Activated naive CD8-positive, alpha-beta T cell treated with anti-CD3 and anti-CD28 coated beads, Interleukin-2, amount 50 U/mL, for 24 hours (primary cell): ENCODE data around the gene MAN1C1.
"Not testable (repeated sequence)": the region's sequence is repeated elsewhere in the genome, so short reads cannot be mapped to it uniquely, and the experiment has no call there.

Experiments
- ATAC-seq: fragments of 150-1000 bp; cut with Tn5 transposase; one replicate; pipeline ENCODE4 v1.10.0; 2021
- DNase-seq: peaks from one replicate; pipeline ENCODE4 v3.0.0; 2021
- H3K27ac Mint-ChIP-seq: one replicate; pipeline ENCODE4 v1.8.0; 2021; ENCODE audit warnings: mild to moderate bottlenecking, mixed read lengths
- H3K27me3 Mint-ChIP-seq: one replicate; pipeline ENCODE4 v1.8.0; 2021; ENCODE audit warnings: mixed read lengths
- H3K36me3 Mint-ChIP-seq: one replicate; pipeline ENCODE4 v1.8.0; 2021; ENCODE audit warnings: low read depth, mixed read lengths
- H3K4me1 Mint-ChIP-seq: one replicate; pipeline ENCODE4 v1.8.0; 2021; ENCODE audit warnings: mixed read lengths
- H3K4me3 Mint-ChIP-seq: one replicate; pipeline ENCODE4 v1.8.0; 2021; ENCODE audit warnings: mild to moderate bottlenecking, moderate library complexity, mixed read lengths
- H3K9me3 Mint-ChIP-seq: one replicate; pipeline ENCODE4 v1.8.0; 2021; ENCODE audit warnings: mixed read lengths

The MAN1C1 gene

DNA sequence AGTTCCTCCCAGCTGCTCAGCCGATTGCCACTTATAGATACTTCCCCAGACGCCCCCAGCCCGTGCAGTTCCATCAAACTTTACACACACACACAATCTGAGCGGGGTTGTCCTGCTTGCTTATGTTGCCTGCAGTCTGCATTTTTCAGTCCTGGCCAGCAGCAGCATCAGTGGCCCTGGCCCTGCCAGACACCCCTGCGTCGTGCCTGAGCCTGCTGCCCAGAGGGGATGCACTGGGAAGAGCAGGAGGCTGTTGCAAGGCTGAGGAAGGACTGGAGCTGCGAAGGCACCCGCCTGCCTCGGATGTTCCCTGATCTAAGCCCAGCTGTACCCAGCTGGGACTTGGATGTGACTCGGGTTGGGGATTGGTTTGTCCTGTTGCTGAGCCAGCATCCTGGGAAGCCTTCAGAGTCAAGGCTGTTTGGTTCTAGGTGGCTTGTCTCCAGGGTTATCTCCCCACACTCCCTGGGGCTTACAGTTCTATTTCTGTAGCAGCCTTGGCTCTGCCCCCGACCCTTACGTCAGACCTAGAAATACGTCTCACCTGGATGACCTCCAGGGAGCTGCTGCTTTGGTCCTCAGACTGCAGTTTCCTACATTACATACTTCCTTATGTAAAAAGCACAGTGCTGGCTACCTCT lies 42.3 kb downstream of the MAN1C1 start:
- ATAC-seq: no peak
- Mint-ChIP-seq H3K9me3 (no peaks in the 10 kb centered on the region), H3K36me3 (no peaks in the 10 kb centered on the region), H3K4me1 (peaks cover 21% of the 10 kb centered on the region), H3K4me3 (no peak overlapping the region), H3K27me3 (peaks cover 2% of the 10 kb centered on the region), H3K27ac (no peak overlapping the region)
- DNase-seq: no peak

DNA sequence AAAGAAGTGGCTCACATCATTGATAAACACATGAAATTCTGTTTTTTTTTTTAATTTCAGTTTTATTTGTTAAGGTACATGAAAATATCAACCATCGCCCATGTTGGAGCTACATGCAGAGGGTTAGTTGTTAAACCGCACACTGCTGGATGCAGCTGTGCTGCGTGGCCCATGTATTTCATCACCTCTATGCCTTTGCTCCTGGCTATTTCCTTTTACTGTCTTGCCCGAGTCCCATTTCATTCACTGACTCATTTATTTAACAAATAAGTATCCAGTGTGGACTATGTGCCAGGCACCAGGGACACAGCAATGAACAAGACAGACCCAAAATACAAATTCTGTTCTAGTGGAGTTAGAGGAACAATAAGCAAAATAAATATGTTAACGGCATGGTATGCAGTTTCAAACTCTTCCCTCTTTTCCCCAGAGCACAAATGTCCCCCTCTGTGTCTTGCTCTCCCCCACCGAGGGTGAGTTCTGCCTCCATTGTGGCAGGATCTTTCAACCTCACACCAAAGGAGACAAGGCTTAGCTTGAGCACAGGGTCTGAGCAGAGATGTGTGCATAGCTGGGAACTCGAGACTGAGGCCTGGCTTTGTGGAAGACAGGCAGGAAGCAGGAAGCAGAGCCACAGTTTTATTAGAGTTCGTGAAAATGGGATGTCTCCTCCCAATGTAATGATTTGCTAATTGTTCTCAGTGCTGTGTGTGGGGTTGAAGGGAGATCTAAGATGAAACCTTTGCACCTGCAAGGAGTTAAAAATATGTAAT lies 44.6 kb downstream of the MAN1C1 start:
- no peak overlapping the region for H3K4me3 Mint-ChIP-seq
- DNase-seq (no peak), ATAC-seq (no peak)
- H3K9me3 Mint-ChIP-seq: no peaks in the 10 kb centered on the region
- H3K27ac Mint-ChIP-seq: no peak overlapping the region
- peaks cover 31% of the 10 kb centered on the region for H3K4me1 Mint-ChIP-seq
- no peaks in the 10 kb centered on the region for H3K36me3 Mint-ChIP-seq
- no peaks in the 10 kb centered on the region for H3K27me3 Mint-ChIP-seq

- Mint-ChIP-seq H3K9me3 (no peaks in the 10 kb centered on the region), H3K27me3 (no peaks in the 10 kb centered on the region), H3K36me3 (no peaks in the 10 kb centered on the region), H3K27ac (no peak overlapping the region), H3K4me3 (no peak overlapping the region), H3K4me1 (peaks cover 32% of the 10 kb centered on the region)
- ATAC-seq (no peak), DNase-seq (no peak)
Observed at GRCh38 chr1:25662061-25662460, 45.5 kb downstream of the MAN1C1 start.

GRCh38 chr1:25662959-25663358 lies 46.4 kb downstream of the MAN1C1 start:
- not testable (repeated sequence) for H3K27me3 Mint-ChIP-seq, H3K27ac Mint-ChIP-seq, DNase-seq, H3K36me3 Mint-ChIP-seq, ATAC-seq, H3K4me3 Mint-ChIP-seq, H3K9me3 Mint-ChIP-seq
- H3K4me1 Mint-ChIP-seq: peaks cover 29% of the 10 kb centered on the region

DNA sequence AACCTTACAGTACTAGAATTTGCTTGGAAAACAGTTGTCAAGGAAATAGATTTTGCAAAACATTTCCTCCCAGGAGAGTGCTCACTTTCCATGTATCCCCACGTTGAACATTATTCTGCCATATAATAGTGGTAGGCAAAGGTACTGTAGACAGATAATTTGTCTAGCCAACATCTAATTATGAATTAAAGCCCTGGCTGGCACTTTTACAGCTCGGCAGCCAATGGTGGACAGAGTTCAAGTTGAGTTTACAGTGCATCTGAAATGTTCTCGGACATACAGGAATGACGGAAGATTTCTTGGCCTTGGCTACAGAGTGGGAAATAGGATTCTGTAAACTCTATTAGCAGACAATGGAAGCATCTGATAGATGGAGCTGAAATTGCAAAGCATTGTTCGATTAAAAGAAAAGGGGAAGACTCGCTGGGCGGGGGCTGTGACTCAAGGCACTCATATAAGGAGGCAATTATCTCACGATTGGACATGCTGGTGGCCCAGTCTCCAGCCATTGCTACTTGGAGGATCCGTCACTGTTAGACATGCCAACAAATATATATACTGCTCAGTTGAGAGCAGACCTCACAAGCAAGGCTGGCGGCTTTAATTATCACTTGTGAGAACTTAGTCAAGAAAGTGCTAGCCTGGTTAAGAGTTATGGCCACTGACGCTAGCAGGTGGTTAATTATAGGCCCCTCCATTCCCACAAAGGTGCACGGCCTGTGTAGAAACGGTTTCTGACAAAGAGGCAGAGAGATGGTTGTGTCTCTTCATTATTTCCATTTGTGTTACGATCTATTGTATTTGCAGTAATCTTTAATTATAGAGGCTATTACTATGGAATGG lies 48.0 kb downstream of the MAN1C1 start:
- Mint-ChIP-seq H3K9me3 (no peaks in the 10 kb centered on the region), H3K36me3 (no peaks in the 10 kb centered on the region), H3K4me3 (no peak overlapping the region), H3K27me3 (peaks cover 2% of the 10 kb centered on the region), H3K4me1 (peaks cover 36% of the 10 kb centered on the region), H3K27ac (no peak overlapping the region)
- DNase-seq: no peak
- ATAC-seq: no peak

DNA sequence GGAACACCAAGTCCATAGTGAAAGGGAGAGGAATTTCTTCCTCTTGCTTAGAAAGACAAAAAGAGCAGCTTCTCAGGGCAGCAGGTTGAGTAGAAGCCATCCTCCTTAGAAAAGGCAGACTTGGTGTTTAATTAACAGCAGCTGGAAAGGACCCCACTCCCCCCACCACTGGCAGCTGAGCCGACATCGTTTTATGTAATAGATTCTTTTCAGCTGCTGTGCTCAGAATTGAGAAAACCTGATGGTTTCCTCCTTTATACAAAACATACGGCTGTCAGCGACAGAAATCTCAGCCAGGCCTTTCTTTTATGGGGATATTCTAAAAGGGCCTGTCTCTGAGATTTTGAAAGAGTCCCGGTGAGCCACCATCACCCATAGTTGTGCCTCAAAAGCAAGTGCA lies 49.9 kb downstream of the MAN1C1 start:
- Mint-ChIP-seq H3K27ac (no peak overlapping the region), H3K36me3 (peaks cover 3% of the 10 kb centered on the region), H3K27me3 (peaks cover 11% of the 10 kb centered on the region), H3K4me3 (no peak overlapping the region), H3K9me3 (no peaks in the 10 kb centered on the region), H3K4me1 (peaks cover 36% of the 10 kb centered on the region)
- DNase-seq (no peak), ATAC-seq (no peak)

DNA sequence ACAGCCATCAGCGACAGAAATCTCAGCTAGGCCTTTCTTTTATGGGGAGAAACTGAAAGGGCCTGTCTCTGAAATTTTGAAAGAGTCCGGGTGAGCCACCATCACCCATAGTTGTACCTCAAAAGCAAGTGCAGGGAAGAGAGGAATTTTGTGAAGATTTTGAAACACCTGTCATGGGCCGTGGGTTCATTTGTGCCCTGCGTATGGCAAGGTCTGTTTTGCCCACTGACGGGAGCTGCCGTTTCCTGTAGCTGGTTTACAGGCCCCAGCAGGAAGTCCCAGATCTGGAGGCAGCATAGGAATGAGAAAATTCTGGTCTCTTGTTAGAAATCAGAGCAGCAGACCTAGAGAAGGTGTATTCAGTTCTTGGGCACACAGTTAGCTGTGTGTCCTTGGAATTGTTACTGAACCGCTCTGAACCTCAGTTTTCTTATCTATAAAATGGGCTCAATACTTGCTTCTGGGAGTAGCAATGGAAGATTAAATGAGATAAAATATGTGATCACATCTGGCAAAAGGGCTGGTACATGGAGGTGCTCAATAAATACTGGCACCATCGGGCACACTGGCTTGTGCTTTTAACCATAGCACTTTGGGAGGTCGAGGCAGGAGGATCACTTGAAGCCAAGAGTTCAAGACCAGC lies 52.5 kb downstream of the MAN1C1 start:
- Mint-ChIP-seq H3K4me3 (no peak overlapping the region), H3K9me3 (no peaks in the 10 kb centered on the region), H3K27me3 (peaks cover 23% of the 10 kb centered on the region), H3K27ac (no peak overlapping the region), H3K36me3 (peaks cover 5% of the 10 kb centered on the region), H3K4me1 (peaks cover 48% of the 10 kb centered on the region)
- DNase-seq (no peak), ATAC-seq (no peak)

DNA sequence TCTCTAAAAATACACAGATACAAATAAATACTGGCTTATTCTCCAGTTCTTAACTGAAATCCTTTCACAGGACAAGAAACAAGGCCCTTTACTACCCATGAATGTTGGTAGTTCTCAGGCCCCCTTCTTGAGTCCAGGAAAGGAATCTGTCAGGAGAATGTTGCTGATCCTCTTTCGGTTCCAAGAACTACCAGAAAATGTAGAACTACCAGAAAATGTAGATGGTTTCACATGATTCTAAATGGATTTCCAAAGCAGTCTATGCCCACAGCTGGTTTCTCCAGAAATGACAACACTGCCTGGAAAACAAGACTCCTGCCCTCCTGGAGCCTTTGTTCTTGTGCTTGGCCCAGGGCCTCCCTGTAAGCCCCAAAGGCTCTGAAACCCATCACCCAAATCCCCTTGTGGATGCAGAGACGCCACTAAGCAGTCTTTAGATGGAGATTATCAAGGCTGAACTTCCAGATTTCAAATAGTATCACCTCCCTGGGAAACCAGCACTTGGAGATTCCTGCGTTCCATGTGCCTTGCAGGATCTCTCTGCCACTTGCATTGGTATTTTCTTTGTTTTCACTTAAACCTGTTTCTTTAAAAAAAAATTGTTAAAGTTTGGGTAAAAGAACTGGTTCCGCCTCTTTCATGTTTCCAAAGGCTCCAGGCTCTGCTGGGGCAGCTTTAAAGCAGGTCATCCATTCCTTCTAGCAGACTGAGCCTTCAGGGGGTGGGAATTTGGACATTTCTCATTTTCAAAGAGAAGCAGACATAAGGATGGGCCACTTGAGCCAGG lies 53.4 kb downstream of the MAN1C1 start:
- Mint-ChIP-seq H3K9me3 (no peaks in the 10 kb centered on the region), H3K36me3 (peaks cover 5% of the 10 kb centered on the region), H3K4me3 (no peak overlapping the region), H3K27ac (no peak overlapping the region), H3K27me3 (peaks cover 30% of the 10 kb centered on the region), H3K4me1 (peaks cover 57% of the 10 kb centered on the region)
- ATAC-seq: no peak
- no peak for DNase-seq

GRCh38 chr1:25671929-25672328 lies 55.3 kb downstream of the MAN1C1 start:
- H3K4me1 Mint-ChIP-seq: peaks cover 62% of the 10 kb centered on the region

DNA sequence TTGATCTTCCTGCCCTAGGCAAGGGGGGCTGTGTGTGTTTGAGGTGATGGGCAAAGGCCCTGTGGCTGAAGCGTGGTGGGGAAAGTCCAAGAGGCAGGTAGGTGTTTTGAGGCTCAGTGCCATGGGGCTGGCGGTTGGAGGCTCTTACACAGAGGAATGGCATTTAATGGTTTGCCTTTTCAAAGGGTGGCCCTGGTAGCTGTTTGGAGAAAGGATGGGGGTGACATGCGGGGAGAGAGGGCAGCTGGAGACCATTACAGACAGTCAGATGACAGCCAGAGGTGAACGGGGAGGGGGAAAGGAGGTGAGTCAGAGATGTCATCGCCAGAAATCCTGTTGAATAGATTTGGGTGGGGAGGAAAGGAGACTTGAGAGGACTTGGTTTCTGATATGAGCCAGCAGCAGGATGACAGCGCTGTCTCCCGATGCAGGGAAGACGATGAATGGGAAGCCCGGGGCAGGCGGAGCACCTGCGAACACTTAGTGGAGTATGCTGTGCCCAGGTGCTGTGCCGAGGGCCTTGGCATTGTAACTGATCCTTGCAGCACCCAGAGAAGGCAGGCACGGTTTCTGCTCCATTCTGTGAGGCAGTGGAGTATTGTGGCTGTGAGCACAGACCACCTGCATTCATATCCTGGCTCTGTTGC lies 56.3 kb downstream of the MAN1C1 start:
- Mint-ChIP-seq H3K4me3 (no peak overlapping the region), H3K36me3 (peaks cover 5% of the 10 kb centered on the region), H3K27ac (peak overlapping the region; percentile 24), H3K27me3 (peaks cover 42% of the 10 kb centered on the region), H3K4me1 (peaks cover 66% of the 10 kb centered on the region), H3K9me3 (no peaks in the 10 kb centered on the region)
- DNase-seq (no peak), ATAC-seq (peak; percentile 6)

More at GRCh38 chr1:25671929-25672328, 55.3 kb downstream of the MAN1C1 start:
- Mint-ChIP-seq H3K27me3 (peaks cover 34% of the 10 kb centered on the region), H3K4me3 (no peak overlapping the region), H3K27ac (no peak overlapping the region), H3K36me3 (peaks cover 5% of the 10 kb centered on the region), H3K9me3 (no peaks in the 10 kb centered on the region)
- DNase-seq (no peak), ATAC-seq (no peak)

GRCh38 chr1:25673456-25673855 lies 56.9 kb downstream of the MAN1C1 start:
- no peak for DNase-seq
- Mint-ChIP-seq H3K9me3 (no peaks in the 10 kb centered on the region), H3K27ac (no peak overlapping the region), H3K36me3 (peaks cover 5% of the 10 kb centered on the region), H3K4me3 (no peak overlapping the region), H3K27me3 (peaks cover 46% of the 10 kb centered on the region), H3K4me1 (peaks cover 68% of the 10 kb centered on the region)
- no peak for ATAC-seq

- Mint-ChIP-seq H3K27ac (peak overlapping the region; percentile 31), H3K9me3 (no peaks in the 10 kb centered on the region), H3K27me3 (peaks cover 52% of the 10 kb centered on the region), H3K4me1 (peaks cover 68% of the 10 kb centered on the region), H3K4me3 (no peak overlapping the region), H3K36me3 (peaks cover 5% of the 10 kb centered on the region)
- no peak for ATAC-seq
- no peak for DNase-seq
Observed at GRCh38 chr1:25673962-25674806, 57.6 kb downstream of the MAN1C1 start.

DNA sequence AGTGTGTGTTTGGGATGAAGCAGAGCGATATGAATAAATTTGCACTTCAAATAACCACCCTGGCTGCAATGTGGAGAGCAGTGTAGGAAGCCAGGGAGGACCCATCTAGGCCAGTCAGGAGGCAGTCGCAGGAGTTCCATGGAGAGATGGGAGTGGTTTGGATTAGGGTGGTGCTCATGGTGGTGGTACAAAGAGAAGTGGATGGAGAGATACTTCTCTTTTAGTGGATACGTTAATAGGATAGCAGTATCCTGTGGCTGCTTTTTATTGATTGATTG lies 58.2 kb downstream of the MAN1C1 start:
- no peak overlapping the region for H3K4me3 Mint-ChIP-seq
- ATAC-seq: no peak
- no peak for DNase-seq
- H3K27me3 Mint-ChIP-seq: peaks cover 52% of the 10 kb centered on the region
- peaks cover 66% of the 10 kb centered on the region for H3K4me1 Mint-ChIP-seq
- peaks cover 5% of the 10 kb centered on the region for H3K36me3 Mint-ChIP-seq
- H3K27ac Mint-ChIP-seq: peak overlapping the region; percentile 31
- no peaks in the 10 kb centered on the region for H3K9me3 Mint-ChIP-seq
